Skeletal muscle tissue (tissue), 4 donors: Measurements from ENCODE around the gene PKM. TPM values are rescaled to one million over a fixed set of nuclear protein-coding genes. Genes with fewer than 3 reads are reported as not detected.

Source experiments
- H3K27ac ChIP-seq: one replicate; pipeline ENCODE4 v1.7.0; 2013; ENCODE audit warnings: mild to moderate bottlenecking, low read depth, low read length, inconsistent platforms
- H3K27me3 ChIP-seq, 3 donors: one replicate each; pipeline ENCODE4 v1.7.0; 2013; ENCODE audit warnings: low read length in 3 of 3; ENCODE audit not compliant: control insufficient read depth in 3 of 3, insufficient read depth in 3 of 3
- H3K36me3 ChIP-seq, 3 donors: one replicate each; pipeline ENCODE4 v1.7.0; 2013; ENCODE audit warnings: low read length in 3 of 3; ENCODE audit not compliant: control insufficient read depth in 3 of 3, insufficient read depth in 3 of 3
- H3K4me1 ChIP-seq, 3 donors: one replicate each; pipeline ENCODE4 v1.7.0; 2013; ENCODE audit warnings: low read length in 3 of 3, mild to moderate bottlenecking in 3 of 3; ENCODE audit not compliant: control insufficient read depth in 3 of 3, insufficient read depth in 3 of 3
- H3K4me3 ChIP-seq, 3 donors: one replicate each; pipeline ENCODE4 v1.7.0; 2013; ENCODE audit warnings: low read length in 3 of 3
- H3K9ac ChIP-seq, 3 donors: one replicate each; pipeline ENCODE4 v1.7.0; 2013; ENCODE audit warnings: low read length in 3 of 3, mild to moderate bottlenecking in 3 of 3, moderate library complexity in 2 of 3, low read depth in 1 of 3
- H3K9me3 ChIP-seq, 3 donors: one replicate each; pipeline ENCODE4 v1.7.0; 2013; ENCODE audit warnings: low read length in 3 of 3; ENCODE audit not compliant: control insufficient read depth in 3 of 3
- total RNA-seq: library from RNA; depleted of rRNA; stranded (reverse); fragments of >200 nt; gene quantifications from one replicate; pipeline ENCODE4 v1.2.3, GENCODE V29; 2014
- donor health status: Osteomylitis.

Gene PKM
- total RNA-seq, 1 donor from 2014 or later: 769 TPM

DNA sequence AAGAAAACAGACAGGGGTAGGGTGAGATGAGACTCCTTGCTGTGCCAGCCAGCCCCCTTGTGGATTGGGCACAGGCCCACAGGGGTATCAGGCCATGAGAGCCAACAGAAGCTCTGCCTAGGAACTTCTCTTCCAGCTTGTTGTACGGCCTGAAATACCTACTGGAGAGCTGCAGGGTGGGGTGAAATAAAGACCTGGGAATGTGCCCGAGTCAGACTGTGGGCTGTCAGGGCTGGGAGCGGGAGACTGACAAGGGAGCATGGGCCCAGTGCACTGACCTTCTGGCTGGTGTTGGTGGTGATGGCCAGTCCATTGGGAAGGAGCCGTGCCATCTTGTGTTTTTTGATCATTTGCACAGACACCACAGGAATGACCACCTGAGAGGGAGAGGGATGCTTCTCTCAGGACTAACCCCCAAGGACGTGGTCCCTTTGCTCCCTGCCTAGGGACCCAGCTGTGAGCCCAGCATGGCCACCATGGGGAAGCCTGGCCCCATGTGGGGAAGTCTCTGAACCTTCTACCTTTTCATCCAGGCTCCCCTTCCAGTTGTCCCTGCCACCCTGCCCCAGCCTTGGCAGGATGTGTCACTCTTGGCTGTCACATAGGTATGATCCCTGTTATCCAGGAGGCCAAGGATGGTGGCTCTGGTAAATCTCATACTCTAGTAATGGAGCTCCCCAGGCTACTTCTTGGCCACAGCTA, 64.1 kb downstream of the PKM start:
- no peaks in the 10 kb centered on the region for H3K27me3 ChIP-seq
- no peak overlapping the region for H3K4me3 ChIP-seq
- H3K27ac ChIP-seq: no peak overlapping the region
- no peaks in the 10 kb centered on the region for H3K9me3 ChIP-seq
- H3K36me3 ChIP-seq: no peaks in the 10 kb centered on the region
- peaks cover 4 to 5% (median 4%) of the 10 kb centered on the region in 3 donors for H3K4me1 ChIP-seq
- H3K9ac ChIP-seq: no peak overlapping the region

DNA sequence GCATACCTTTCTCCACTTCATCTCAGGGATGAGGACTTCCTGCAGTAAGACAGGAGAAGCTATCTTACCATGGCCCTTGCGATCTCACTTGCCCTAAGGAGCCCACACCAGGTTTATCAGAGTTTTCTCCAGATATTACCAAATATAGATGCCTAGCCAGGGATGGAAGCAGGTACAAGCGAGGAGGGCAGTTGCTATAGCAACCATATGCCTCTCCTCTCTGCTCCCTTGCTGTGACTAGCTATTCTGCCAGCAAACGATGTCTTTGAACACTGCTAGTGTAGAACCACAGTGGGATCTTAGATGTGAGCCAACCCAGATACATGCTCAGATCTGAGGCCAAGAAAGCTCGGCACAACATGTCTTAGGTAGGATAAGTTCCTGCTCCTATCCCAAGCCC, 67.3 kb downstream of the PKM start:
- no peaks in the 10 kb centered on the region for H3K9me3 ChIP-seq
- H3K4me3 ChIP-seq: no peak overlapping the region

DNA sequence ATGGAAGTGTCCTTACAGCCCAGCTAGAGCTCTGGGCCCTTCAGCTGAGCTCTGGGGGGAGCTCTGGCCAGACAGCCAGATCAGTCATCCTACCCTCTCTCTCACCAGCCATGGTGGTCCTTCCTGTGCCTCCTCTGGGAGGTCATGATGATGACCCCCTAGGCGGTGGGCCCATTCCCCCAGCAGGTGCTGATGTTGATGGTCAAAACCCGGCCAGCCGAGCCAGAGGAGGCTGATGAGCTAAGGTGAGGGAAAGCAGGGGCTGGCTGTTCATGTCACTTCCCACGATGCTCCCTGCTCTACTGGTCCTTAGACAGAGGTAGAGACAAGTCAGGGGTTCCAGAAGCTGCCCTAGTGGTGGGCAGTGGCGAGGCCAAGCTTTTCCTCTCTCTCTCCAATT, 68.4 kb downstream of the PKM start:
- Histone ChIP-seq H3K27ac (no peak overlapping the region), H3K4me1 (peaks cover 14 to 18% (median 17%) of the 10 kb centered on the region in 3 donors), H3K27me3 (no peaks in the 10 kb centered on the region)

More for the DNA sequence above, 67.3 kb downstream of the PKM start:
- Histone ChIP-seq H3K36me3 (no peaks in the 10 kb centered on the region), H3K27me3 (no peaks in the 10 kb centered on the region), H3K4me1 (peaks cover 14 to 18% (median 17%) of the 10 kb centered on the region in 3 donors), H3K9ac (no peak overlapping the region), H3K27ac (no peak overlapping the region)

DNA sequence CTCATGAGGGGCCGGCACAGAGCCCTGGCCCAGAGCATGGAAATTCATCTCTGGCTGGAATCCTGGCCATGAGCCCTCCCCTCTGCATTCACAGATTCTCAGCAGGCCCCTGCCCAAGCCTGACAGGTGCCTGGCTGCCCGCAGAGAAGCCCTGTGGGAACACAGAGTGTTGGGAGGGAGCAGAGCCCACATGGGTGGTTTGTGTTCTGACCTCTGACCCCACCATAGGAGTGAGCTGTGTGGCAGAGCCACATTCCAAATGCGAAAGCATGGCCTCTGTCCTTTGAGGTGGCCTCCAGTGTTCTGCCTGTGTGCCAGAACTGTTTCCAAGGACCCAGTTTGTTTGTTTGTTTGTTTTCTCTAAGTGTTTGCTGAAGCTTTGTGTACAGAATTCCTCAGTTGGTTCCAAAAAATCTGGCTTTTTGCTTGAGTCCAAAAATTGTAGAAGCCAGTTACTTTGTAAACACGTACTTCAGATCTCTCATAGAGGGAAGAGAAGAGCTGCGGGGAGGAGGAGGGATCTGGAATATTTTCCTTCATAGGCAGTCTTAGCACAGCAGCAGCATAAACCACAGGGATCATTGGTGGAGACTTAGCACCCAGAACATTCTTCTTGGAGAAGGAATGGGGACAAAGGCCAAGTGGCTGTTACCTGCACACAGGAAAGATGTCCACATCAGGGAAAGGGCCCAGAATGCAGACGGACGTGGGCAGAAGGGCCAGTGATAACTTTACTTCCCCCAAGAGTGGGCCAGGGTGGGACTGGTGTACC, 69.4 kb downstream of the PKM start:
- H3K9me3 ChIP-seq: no peaks in the 10 kb centered on the region
- H3K4me1 ChIP-seq: peaks cover 14 to 18% (median 17%) of the 10 kb centered on the region in 3 donors
- no peaks in the 10 kb centered on the region for H3K36me3 ChIP-seq
- no peaks in the 10 kb centered on the region for H3K27me3 ChIP-seq
- H3K27ac ChIP-seq: peak overlapping the region; percentile 45
- no peak overlapping the region for H3K4me3 ChIP-seq
- H3K9ac ChIP-seq: peak overlapping the region in 1 of 3 donors; percentile 51

More for the DNA sequence above, 68.4 kb downstream of the PKM start:
- Histone ChIP-seq H3K36me3 (no peaks in the 10 kb centered on the region), H3K9me3 (no peaks in the 10 kb centered on the region), H3K4me3 (no peak overlapping the region), H3K9ac (peak overlapping the region in 1 of 3 donors; percentile 45)

DNA sequence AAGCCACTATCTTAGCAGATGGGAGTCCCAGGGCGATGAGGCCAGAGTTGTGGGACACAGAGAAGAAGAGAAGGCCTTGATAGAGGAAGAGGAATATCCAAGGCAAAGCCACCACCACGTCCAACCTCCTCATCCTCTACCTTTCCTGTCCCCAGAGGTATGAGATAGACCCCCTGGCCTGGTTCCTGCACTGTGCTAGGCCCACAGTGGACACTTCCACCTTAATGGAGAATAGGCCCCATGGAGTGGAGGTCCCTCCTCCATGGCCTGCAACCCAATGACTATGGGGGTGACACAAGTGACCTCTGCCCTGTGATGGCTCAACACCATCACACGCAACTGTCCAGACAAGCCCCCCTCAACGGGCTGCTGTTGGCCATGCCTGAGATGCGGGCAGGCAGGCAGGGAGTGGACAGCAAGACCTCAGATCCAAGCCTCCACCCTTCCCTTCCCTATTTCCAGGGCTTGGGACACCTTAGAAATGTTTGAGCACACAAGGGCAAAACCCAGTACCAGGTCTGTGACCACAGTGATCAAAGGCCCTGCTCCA, 70.2 kb downstream of the PKM start:
- no peak overlapping the region for H3K27ac ChIP-seq
- no peak overlapping the region for H3K4me3 ChIP-seq
- H3K27me3 ChIP-seq: no peaks in the 10 kb centered on the region
- H3K4me1 ChIP-seq: peaks cover 18 to 23% (median 22%) of the 10 kb centered on the region in 3 donors
- no peak overlapping the region for H3K9ac ChIP-seq
- H3K36me3 ChIP-seq: no peaks in the 10 kb centered on the region
- H3K9me3 ChIP-seq: no peaks in the 10 kb centered on the region

DNA sequence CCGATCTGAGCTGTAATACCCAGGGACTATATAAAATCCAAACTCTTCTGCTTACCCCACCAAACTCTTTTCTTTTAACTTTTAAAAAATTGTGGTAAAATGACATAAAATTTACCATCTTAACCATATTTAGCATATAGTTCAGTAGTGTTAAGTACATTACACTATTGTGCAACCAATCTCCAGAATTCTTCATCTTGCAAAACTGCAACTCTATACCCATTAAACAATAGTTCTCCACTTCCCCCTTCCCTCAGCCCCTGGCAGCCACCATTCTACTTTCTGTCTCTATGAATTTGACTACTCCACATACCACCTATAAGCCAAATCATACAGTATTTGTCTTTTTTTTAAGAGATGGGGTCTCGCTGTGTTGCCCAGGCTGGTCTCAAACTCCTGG, 74.1 kb downstream of the PKM start:
- Histone ChIP-seq H3K9ac (no peak overlapping the region), H3K36me3 (no peaks in the 10 kb centered on the region), H3K4me1 (peaks cover 22 to 29% (median 28%) of the 10 kb centered on the region in 3 donors), H3K27ac (no peak overlapping the region), H3K27me3 (no peaks in the 10 kb centered on the region), H3K4me3 (no peak overlapping the region), H3K9me3 (no peaks in the 10 kb centered on the region)

DNA sequence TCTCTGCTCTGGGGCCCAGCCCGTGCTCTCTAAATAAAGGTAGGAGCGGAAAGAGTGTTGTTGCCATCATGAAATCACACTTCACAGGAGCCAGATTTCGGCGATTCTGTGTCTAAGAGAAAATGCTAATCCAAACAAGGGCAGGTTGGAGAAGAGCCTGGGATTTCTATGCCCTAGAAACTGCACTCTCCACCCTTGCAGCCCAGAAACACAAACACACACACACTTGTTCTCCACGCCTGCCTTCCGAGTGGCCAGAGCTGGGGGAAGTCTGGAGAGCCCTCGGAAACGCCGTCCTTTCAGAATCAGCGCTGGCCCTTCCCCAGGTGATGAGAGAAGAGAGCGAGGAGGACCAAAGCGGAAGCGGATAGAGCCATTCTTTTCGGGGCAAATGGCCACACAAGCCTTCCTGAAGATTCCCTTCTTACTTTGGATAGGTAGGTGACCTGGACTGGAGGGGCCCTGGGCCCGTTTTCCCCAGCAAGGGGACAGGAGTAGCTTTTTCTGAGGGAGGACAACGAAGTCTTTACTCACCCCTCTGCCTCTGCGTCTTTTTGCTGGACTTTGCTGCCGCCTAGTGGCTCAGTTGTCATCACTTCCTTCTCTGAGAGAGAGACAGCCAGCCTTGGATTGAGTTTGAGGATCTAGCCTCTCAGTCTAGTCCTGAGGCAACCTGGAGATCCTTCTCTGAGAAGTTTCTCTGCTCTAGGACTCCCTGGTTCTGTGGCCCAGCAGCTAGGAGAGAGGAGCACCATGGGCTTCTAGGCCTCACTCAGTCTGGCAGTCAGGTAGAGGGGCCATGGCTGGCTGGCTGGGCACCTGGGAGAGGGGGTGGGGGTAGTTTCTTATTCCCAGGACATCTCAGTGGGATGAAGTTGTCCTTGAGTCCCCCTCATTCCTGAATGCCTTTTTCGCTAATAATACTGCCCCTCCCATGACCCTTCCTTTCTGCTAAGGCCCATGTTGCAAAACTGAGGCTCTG, 75.1 kb downstream of the PKM start:
- H3K27ac ChIP-seq: peak overlapping the region; percentile 1
- H3K36me3 ChIP-seq: no peaks in the 10 kb centered on the region
- peaks cover 15 to 19% (median 18%) of the 10 kb centered on the region in 3 donors for H3K4me1 ChIP-seq
- peak overlapping the region; percentile 63 to 89 (median 84) for H3K4me3 ChIP-seq
- peak overlapping the region; percentile 23 to 77 (median 55) for H3K9ac ChIP-seq
- no peaks in the 10 kb centered on the region for H3K27me3 ChIP-seq
- H3K9me3 ChIP-seq: no peaks in the 10 kb centered on the region

DNA sequence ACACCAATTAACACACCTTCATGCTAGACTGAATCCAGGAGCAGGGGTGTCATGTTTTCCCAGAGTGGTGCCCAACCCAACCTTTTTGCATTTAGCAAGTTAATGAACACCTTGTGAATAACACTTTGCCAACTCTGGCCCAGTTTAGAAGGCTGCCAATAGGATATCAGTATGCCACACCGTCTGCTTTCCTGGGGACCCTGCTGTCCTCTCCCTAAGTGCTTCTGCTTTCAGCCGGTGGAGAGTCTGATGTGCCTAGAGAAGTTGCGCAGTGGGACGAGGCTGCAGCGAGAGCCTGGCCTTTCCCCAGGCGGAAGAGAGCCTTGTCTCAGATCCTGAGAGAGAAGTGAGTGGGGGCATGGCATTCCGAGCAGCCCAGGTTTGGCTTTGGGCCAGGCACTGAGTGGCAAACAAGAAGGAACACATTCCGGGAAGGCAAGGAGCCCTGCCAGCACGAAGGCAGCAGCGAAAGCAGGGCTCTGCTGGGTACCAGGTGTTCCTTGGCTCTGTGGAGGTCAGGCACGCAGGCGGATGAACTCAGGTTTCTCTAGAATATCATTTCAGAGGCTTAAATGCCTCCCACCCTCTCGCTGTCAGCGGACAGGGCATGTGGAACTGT, 75.9 kb downstream of the PKM start:
- Histone ChIP-seq H3K36me3 (no peaks in the 10 kb centered on the region), H3K27me3 (no peaks in the 10 kb centered on the region), H3K27ac (peak overlapping the region; percentile 1), H3K9me3 (no peaks in the 10 kb centered on the region), H3K9ac (peak overlapping the region; percentile 23 to 77 (median 55)), H3K4me3 (peak overlapping the region; percentile 63 to 89 (median 84)), H3K4me1 (peaks cover 13 to 15% (median 13%) of the 10 kb centered on the region in 3 donors)

DNA sequence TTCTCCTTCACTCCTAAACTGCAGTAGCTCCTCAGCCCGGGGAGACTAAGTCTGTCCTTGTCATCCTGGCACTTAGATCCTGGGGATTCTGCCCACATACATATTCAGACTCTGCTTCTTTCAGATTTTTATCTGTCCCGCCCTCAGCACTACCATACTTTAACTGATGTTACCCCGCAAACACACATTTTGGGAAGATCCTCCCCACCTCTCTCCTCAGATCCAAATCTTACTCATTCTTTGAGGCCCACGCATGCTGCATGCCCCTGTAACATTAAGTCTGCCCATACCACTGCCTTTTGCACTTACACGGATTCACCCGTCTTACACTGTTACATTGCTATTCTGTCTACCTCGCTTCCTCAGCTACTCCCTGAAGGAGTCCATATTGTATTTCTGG, 76.7 kb downstream of the PKM start:
- Histone ChIP-seq H3K4me1 (peaks cover 13 to 15% (median 13%) of the 10 kb centered on the region in 3 donors), H3K27ac (no peak overlapping the region), H3K4me3 (no peak overlapping the region), H3K36me3 (no peaks in the 10 kb centered on the region), H3K27me3 (no peaks in the 10 kb centered on the region), H3K9ac (no peak overlapping the region), H3K9me3 (no peaks in the 10 kb centered on the region)
